GM13976 (cell line): ENCODE results near the gene ASPSCR1.

Experiments
- DNase-seq: peaks from one replicate; pipeline ENCODE4 v3.0.0; 2012; ENCODE audit warnings: low spot score
- CTCF ChIP-seq: IDR thresholded peaks from 2 replicates; pipeline ENCODE4 v1.5.1; 2012; ENCODE audit warnings: borderline replicate concordance, mild to moderate bottlenecking; ENCODE audit not compliant: insufficient read depth; ENCODE audit errors: extremely low read depth, missing control alignments, control extremely low read depth
- in situ Hi-C: fragments of 300-500 bp; cut with MboI; formaldehyde crosslinking; loops from one replicate; pipeline ENCODE4 v1.12.0; 2022; ENCODE audit warnings: low sequenced_read_pairs, mixed read lengths, inconsistent platforms; ENCODE audit not compliant: unreplicated experiment

The ASPSCR1 gene

GRCh38 chr17:82004517-82005455 is 27.4 kb downstream of the ASPSCR1 start:
- TF ChIP-seq CTCF = no peak
- DNase-seq = no peak
- in situ Hi-C loops = no loop called here

- no peak for DNase-seq
- no peak for TF ChIP-seq CTCF
- in situ Hi-C loops = no loop called here
Observed at GRCh38 chr17:82005701-82006348, 28.4 kb downstream of the ASPSCR1 start.

GRCh38 chr17:82006468-82007227 is 29.2 kb downstream of the ASPSCR1 start:
- DNase-seq = no peak
- no peak for TF ChIP-seq CTCF
- in situ Hi-C loops = no loop called here

GRCh38 chr17:82007228-82007494 is 29.7 kb downstream of the ASPSCR1 start:
- TF ChIP-seq CTCF = no peak
- in situ Hi-C loops = no loop called here
- DNase-seq = no peak

GRCh38 chr17:82007495-82008257 is 30.2 kb downstream of the ASPSCR1 start:
- no peak for TF ChIP-seq CTCF
- in situ Hi-C loops = no loop called here
- DNase-seq = no peak
